ENCODE measurements around the gene MYOG. TPM values are rescaled to one million over a fixed set of nuclear protein-coding genes. Genes with fewer than 3 reads are reported as not detected.

The MYOG gene
- total RNA-seq, 2 experiments from 2014 or later: not detected

- CTCF ChIA-PET (ENCODE audit: unreplicated experiment): interaction anchor here (1.0 kb wide), 1 partner anchor 12 kb away, joined by 12 read pairs; no protein-coding TSS in a partner anchor
- intact Hi-C loops (cut with micrococcal nuclease; ENCODE audit: unreplicated experiment): no loop called here
- POLR2A ChIA-PET: interaction anchor here (0.6 kb wide), 1 partner anchor 466 kb away, joined by 4 read pairs; no protein-coding TSS in a partner anchor
Measured at GRCh38 chr1:203077367-203077766, 8.4 kb downstream of the MYOG start.

GRCh38 chr1:203076031-203076511, 9.7 kb downstream of the MYOG start:
- no peak for DNase-seq (ENCODE audit: low spot score)
- Histone ChIP-seq H3K9me3 (ENCODE audit: low read length) (no peaks in the 10 kb centered on the region), H3K9me2 (ENCODE audit: insufficient read depth, low read length) (no peaks in the 10 kb centered on the region), H3K36me3 (ENCODE audit: insufficient read depth, low read length) (no peaks in the 10 kb centered on the region), H3K4me1 (ENCODE audit: insufficient read depth, low read length, poor library complexity, severe bottlenecking) (no peaks in the 10 kb centered on the region), H3K4me3 (ENCODE audit: low read depth, low read length, poor library complexity, severe bottlenecking) (no peak overlapping the region), H3K27ac (ENCODE audit: low read depth, low read length, poor library complexity, severe bottlenecking) (no peak overlapping the region), H4K20me1 (ENCODE audit: insufficient read depth, low read length) (no peaks in the 10 kb centered on the region), H3K4me2 (ENCODE audit: low read length) (no peak overlapping the region), H2AFZ (ENCODE audit: low read length) (no peak overlapping the region), H3K79me2 (ENCODE audit: insufficient read depth, low read depth, low read length) (no peaks in the 10 kb centered on the region)
- ChIA-PET CTCF (ENCODE audit: unreplicated experiment) (no interaction called here), POLR2A (no interaction called here)
- BruUV-seq (replicated peaks): no TSS peak
- TF ChIP-seq EZH2phosphoT487 (IDR thresholded peaks at IDR 0.05; ENCODE audit: borderline replicate concordance, low read depth, low read length) (no peak), CTCF (conservative IDR thresholded peaks at IDR 0.05; ENCODE audit: low read length) (no peak)
- intact Hi-C loops (cut with micrococcal nuclease; ENCODE audit: unreplicated experiment): no loop called here

More at GRCh38 chr1:203077367-203077766, 8.4 kb downstream of the MYOG start:
- TF ChIP-seq EZH2phosphoT487 (IDR thresholded peaks at IDR 0.05; ENCODE audit: borderline replicate concordance, low read depth, low read length) (no peak), CTCF (conservative IDR thresholded peaks at IDR 0.05; ENCODE audit: low read length) (no peak)
- no peaks in the 10 kb centered on the region for H3K9me3 ChIP-seq (ENCODE audit: low read length)
- no TSS peak for BruUV-seq (replicated peaks)
- DNase-seq (ENCODE audit: low spot score): no peak
- no peaks in the 10 kb centered on the region for H3K36me3 ChIP-seq (ENCODE audit: insufficient read depth, low read length)
- H4K20me1 ChIP-seq (ENCODE audit: insufficient read depth, low read length): no peaks in the 10 kb centered on the region
- no peak overlapping the region for H3K27ac ChIP-seq (ENCODE audit: low read depth, low read length, poor library complexity, severe bottlenecking)
- H3K4me1 ChIP-seq (ENCODE audit: insufficient read depth, low read length, poor library complexity, severe bottlenecking): no peaks in the 10 kb centered on the region
- no peaks in the 10 kb centered on the region for H3K79me2 ChIP-seq (ENCODE audit: insufficient read depth, low read depth, low read length)
- H2AFZ ChIP-seq (ENCODE audit: low read length): no peak overlapping the region
- no peak overlapping the region for H3K4me3 ChIP-seq (ENCODE audit: low read depth, low read length, poor library complexity, severe bottlenecking)
- H3K9me2 ChIP-seq (ENCODE audit: insufficient read depth, low read length): no peaks in the 10 kb centered on the region
- H3K4me2 ChIP-seq (ENCODE audit: low read length): no peak overlapping the region

GRCh38 chr1:203075236-203076030, 10.4 kb downstream of the MYOG start:
- Histone ChIP-seq H3K4me1 (ENCODE audit: insufficient read depth, low read length, poor library complexity, severe bottlenecking) (no peaks in the 10 kb centered on the region), H3K9me3 (ENCODE audit: low read length) (no peaks in the 10 kb centered on the region), H2AFZ (ENCODE audit: low read length) (no peak overlapping the region), H3K79me2 (ENCODE audit: insufficient read depth, low read depth, low read length) (no peaks in the 10 kb centered on the region), H3K4me3 (ENCODE audit: low read depth, low read length, poor library complexity, severe bottlenecking) (no peak overlapping the region), H3K4me2 (ENCODE audit: low read length) (no peak overlapping the region), H3K36me3 (ENCODE audit: insufficient read depth, low read length) (no peaks in the 10 kb centered on the region), H4K20me1 (ENCODE audit: insufficient read depth, low read length) (no peaks in the 10 kb centered on the region), H3K27ac (ENCODE audit: low read depth, low read length, poor library complexity, severe bottlenecking) (no peak overlapping the region), H3K9me2 (ENCODE audit: insufficient read depth, low read length) (no peaks in the 10 kb centered on the region)
- ChIA-PET CTCF (ENCODE audit: unreplicated experiment) (no interaction called here), POLR2A (no interaction called here)
- no TSS peak for BruUV-seq (replicated peaks)
- intact Hi-C loops (cut with micrococcal nuclease; ENCODE audit: unreplicated experiment): no loop called here
- DNase-seq (ENCODE audit: low spot score): no peak
- TF ChIP-seq CTCF (conservative IDR thresholded peaks at IDR 0.05; ENCODE audit: low read length) (no peak), EZH2phosphoT487 (IDR thresholded peaks at IDR 0.05; ENCODE audit: borderline replicate concordance, low read depth, low read length) (no peak)
